K562 treated with DMSO at 1 percent for 4 hours (cell line): Measurements from ENCODE around the gene SLC15A2. TPM values are rescaled to one million over a fixed set of nuclear protein-coding genes. Genes with fewer than 3 reads are reported as not detected.

ENCODE experiments used
- total RNA-seq: library from RNA; unstranded; fragments of 300-600 nt; gene quantifications from 2 replicates; pipeline ENCODE4 v1.2.3, GENCODE V29; 2022; ENCODE audit not compliant: insufficient read depth

SLC15A2 gene
- total RNA-seq = 0.33 and 0.41 TPM in 2 replicates

GRCh38 chr3:121894301-121894990, at the start of gene SLC15A2:
Gene SLC15A2, plus strand, starts transcription at chr3:121894401. Its CDS starts 76 bp downstream, at chr3:121894477.

Other genes with a start within 250 kb of the SLC15A2 start
- 37.0 and 50.1 TPM in 2 replicates for gene HCLS1, start 233.5 kb upstream of the SLC15A2 start, total RNA-seq
- 12.4 and 13.7 TPM in 2 replicates for gene GOLGB1, start 144.7 kb upstream of the SLC15A2 start, total RNA-seq
- 26.8 and 27.2 TPM in 2 replicates for gene IQCB1, start 59.3 kb upstream of the SLC15A2 start, total RNA-seq
- gene EAF2, start 59.2 kb upstream of the SLC15A2 start, total RNA-seq = 5.2 and 7.6 TPM in 2 replicates
- not detected in 2 replicates for gene ILDR1, start 127.8 kb downstream of the SLC15A2 start, total RNA-seq
- gene CD86, start 161.0 kb downstream of the SLC15A2 start, total RNA-seq = not detected in 2 replicates